Stimulated activated CD4-positive, alpha-beta T cell treated with anti-CD3 and anti-CD28 coated beads, Interleukin-2, amount 100 ng/mL, for 4 hours (primary cell): ENCODE results near the gene RPP25L.

ENCODE experiments used
- DNase-seq: peaks from one replicate; pipeline ENCODE4 v3.0.0-alpha.2; 2020; ENCODE audit warnings: low read depth

The RPP25L gene

GRCh38 chr9:34611251-34611810, 566 bp downstream of the RPP25L start:
- no peak for DNase-seq

DNA sequence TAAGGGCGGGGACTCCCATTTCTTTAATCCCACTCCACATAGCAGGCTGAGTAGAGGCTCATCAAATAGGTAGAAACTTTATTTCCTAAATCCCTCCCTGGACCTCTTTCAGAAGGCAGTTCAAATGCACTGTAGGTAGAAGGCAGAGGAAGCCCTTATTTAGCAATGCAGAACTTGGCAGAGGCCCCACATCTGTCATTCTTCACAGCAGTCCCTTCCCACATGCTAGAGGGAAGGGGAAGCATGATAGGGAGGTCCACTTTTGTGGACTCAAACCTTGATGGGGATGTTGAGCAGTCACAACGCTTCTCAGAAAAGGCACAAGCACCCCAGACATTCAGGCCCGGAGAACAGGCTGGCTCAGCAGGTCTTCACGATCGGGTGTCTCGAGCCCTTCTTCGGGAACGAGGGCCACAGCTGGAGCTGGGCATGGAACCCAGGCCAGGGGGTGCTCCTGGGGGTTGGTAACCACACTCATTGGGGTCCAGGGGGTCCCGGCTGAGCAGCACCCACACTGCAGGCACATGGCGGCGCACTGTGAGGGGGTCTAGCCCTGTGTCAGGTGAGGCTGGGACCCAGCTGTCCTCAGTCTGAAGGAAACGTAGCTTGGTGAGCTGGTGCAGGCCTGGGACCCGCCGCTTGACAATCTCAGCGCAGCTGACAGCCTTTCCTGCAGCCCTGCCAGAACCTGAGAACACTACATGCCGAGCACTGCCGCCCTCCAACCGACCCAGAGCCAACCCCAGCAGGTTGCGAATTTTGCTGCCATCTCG, 1.3 kb downstream of the RPP25L start:
- no peak for DNase-seq

DNA sequence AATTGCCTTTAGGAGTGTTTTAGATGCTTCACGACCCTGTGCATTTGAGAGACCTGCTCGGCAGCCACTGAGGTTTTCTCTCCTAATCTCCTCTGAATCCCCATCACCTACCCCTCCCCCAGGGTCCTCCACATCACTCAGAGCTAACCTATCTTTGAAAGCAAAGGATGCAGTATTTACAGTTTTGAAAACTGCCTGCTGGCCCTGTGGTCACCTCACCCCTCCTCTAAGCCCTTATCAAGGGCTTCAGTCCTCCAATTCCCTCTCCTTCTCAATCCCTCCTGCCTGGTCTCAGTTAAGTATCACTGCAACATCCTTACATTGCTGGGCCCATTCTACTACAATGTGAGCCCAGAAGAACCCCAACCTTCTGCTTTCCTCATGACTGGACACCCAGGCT, 4.6 kb downstream of the RPP25L start:
- DNase-seq = no peak

GRCh38 chr9:34606905-34607304, 5.0 kb downstream of the RPP25L start:
- DNase-seq = no peak

- DNase-seq = no peak
These were observed 5.7 kb downstream of the RPP25L start for GRCh38 chr9:34606190-34606589.

GRCh38 chr9:34603610-34604231, 8.2 kb downstream of the RPP25L start:
- peak; percentile 70 for DNase-seq

DNA sequence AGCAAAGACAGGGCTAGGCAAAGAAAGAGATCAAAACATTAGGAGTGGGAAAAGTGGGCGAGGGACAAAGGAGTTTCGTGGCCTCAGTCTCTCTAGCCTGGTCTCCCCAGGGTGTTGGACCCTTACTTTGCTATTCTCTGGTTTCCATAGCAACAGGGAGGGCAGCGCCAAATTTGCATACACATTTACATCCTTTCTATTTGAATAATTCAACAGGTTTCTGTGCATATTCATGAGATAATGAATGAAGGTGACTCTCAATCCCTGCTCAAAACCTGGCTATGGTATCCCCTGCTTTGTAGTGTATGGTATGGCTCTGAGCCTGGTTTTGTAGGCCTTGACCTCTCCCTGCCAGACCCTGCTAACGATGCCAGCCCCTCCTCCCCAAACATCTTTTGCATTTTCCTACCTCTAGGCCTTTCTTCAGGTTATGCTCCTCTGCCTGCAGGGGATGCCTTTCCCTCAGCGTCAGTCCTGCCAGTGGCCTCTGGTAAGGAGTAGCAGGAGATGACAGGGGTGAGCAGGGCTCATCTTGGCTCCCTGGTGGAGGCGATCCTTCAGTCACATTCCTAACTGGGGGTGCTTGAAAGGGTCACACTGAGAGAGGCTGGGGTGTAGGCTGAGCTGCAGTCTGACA, 9.8 kb downstream of the RPP25L start:
- no peak for DNase-seq

DNA sequence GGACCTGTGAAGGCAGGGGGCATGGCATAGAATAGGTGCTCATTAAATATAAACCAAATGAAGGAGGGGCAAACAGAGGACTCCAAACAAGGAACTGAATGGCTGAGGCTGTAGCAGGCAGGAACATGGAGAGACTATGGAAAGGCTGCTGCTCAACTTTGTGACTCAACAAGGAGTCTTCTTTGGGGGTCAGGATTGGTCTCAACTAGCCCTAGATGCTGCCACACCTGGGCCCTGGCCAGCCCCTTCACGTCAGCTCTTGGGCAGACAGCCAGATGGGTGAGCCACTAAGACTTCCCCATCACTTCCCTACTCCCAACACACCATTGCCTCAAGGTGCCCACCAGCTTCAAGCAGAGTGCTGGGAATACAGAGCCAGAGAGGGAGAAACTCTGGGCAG, 11.0 kb downstream of the RPP25L start:
- DNase-seq = no peak

GRCh38 chr9:34599546-34599945, 12.4 kb downstream of the RPP25L start:
- DNase-seq = no peak

- no peak for DNase-seq
These were observed 17.7 kb downstream of the RPP25L start for GRCh38 chr9:34594177-34594576.

- DNase-seq = no peak
These were observed 18.8 kb downstream of the RPP25L start for GRCh38 chr9:34592895-34593601.

DNA sequence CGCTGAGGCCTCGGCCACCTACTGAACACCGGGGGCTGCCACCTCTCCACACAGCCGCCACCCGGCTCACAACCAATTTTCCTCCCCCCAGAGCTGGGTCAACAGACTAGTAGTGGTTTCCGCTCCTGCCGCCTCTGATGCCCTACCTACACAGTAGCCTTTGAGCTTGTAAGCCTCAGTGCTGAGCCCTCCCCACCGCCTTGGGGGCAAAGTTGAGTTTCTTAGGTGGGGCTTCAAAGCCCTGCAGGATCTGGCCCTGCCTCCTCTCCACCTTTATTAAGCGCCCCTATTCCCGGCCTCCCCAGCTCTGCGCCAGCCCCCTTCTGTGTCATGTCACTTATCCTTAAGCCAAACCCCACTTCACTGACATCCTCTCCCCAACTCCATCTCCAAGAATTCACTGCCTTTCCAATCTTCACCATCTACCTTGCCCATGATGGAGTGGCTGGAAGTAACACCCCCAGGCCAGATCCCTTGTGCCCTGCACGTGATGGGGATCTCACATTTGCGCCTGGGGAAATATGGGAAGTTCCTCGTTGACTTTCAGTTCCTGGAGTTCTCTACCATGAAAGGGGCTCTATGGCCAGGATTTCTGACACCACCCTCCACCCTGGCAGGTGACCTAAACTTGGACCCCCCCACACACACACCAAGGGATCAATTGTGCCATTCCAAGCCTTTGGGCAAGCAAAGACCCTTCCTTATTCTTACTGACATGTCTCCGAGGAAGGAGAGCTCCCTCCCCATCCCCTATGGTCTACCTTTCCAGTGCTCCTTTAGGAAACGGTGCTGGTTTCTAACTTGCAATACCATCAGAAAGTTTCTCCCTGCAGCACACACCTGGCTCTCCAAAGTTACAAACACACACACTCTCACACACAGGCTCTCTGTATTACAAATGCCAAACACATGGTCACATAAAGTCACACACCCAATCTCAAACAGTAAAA, 19.7 kb downstream of the RPP25L start:
- no peak for DNase-seq

- DNase-seq = peak; percentile 59
These were observed 20.5 kb downstream of the RPP25L start for GRCh38 chr9:34591248-34591916.

DNA sequence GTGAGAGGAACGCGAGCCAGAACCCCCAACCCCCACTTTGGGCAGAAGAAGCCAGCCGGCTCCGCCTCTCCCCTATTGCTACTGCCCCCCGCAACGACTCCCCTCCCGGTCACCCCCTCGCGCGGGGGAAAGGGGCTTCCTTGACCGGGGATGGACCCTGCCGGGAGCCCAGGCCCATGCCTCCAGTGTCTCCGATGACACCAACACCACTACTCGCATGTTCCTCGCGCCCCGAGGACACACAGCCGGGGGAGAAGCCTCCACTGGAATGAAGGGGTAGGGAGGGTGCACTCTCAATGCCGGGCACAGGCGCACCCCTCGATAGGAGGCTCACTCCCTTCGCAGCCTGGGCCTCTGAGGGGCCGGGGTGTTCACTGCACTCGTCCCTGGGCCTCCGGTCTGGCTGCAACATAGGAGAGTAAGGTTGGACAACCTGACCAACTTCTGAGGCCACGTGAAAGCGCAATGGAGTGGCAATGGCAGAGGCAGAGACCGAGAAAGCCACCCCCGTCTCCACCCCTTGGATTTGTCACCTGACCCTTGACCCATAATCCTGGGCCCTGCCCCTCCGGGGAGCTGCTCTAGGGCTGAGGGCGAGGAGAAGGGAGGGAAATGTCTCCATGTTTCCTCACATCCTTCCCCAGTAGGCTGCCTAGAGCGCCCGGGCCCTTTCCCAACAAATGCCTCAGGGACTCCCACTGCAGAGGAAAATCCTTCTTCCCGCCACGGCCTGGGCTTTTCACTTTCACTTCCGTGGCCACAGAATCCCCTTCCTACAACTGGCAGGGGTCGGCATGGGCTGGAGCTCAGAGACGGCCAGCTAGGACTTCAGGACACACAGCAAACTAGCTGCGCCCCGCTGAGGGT, 21.3 kb downstream of the RPP25L start:
- DNase-seq = no peak

GRCh38 chr9:34589636-34590380, 22.1 kb downstream of the RPP25L start, which contains the start of gene CNTFR:
TSS of gene CNTFR (minus strand) at chr9:34589724. CDS start at chr9:34568981, 20,743 bp downstream.
- DNase-seq = no peak

DNA sequence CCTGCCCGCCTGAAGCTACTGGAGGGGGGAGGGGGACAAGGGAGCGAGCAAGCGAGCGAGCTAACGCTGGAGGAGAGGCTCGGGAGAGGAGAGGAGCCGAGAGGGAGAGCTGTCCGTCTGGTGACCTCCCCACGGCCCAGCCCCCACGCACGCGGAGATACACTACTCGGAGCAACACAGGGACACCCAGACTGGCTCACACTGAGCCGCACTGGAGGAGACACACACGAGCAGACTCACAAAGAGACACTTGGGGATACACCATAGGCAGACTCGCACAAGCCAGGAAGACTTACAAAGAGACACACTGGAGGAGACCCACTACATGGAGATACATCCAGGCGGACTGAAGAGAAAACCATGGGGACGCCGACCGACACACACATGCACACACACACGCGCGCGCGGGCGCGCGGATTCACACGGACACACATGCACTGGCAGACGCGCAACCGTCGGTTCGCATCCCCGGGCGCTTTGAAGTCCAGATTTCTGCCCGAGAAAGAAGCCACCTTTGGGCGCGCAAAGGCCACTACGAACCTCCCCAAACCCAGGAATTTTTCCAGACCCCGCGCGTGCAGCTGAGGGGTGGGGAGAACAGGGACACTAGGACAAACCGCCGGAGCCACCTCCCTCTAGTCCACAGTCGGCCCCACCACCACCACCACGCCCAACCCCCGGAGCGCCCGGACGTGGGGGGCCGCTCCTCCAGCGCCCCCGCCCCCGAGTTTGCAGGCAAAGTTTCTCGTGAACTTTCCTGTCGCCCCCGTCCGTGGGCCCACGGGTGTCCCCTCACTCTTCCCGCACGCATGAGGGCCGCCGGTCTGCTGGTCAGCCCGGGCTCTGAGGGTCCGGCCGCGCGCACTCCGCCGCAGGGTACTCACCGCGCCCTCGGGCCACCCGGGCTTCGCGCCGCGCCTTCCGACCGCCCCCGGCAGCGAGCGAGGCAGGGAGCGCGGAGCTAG, 22.9 kb downstream of the RPP25L start:
- no peak for DNase-seq

DNA sequence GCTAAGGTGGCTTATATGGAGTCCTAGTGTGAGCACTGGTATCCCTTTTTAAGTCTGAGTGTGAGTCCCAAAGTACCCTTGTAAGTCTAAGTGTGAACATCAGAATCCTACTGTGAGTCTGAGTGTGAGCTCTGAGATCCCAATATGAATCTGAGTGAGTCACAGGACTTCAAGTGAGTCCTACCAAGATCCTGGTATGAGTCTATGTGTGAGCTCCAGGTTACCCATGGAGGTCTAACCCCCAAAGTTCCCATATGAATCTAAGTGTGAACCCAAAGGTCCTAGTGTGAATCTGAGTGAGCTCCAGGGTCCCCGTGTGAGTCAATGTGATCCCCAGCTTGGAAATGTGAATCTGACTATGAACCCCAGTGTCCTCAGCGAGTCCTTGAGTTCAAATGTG, 24.6 kb downstream of the RPP25L start:
- DNase-seq = no peak
